PC-9 (cell line): Measurements from ENCODE around the gene RBFOX1. TPM values are rescaled to one million over a fixed set of nuclear protein-coding genes. Genes with fewer than 3 reads are reported as not detected.

Source experiments
- BruUV-seq: library from RNA; stranded (reverse); fragments of 400-500 nt; replicated peaks from 2 replicates; lab custom pipeline; 2021; lab: Mats Ljungman, UMichigan
- CTCF ChIA-PET: fragments of 300-600 bp; sonication (Branson Sonifier 250); formaldehyde crosslinking; loops from one replicate; lab custom pipeline; 2022; ENCODE audit warnings: antibody characterized with exemption; lab: Charles Lee
- POLR2A ChIA-PET: fragments of 300-600 bp; sonication (Branson Sonifier 250); formaldehyde crosslinking; loops from one replicate; lab custom pipeline; 2022; ENCODE audit warnings: antibody characterized with exemption; ENCODE audit not compliant: unreplicated experiment; lab: Charles Lee
- DNase-seq, 2 experiments: peaks; one replicate each; pipeline versions ENCODE4 v3.0.0 to v3.0.0-alpha.2; 2015 to 2022; ENCODE audit warnings: mixed read lengths in 1 of 2
- H2AFZ ChIP-seq: fragments of 200-600 bp; sonication (generic); 2 replicates; pipeline ENCODE4 v1.8.1; 2017; ENCODE audit warnings: antibody characterized with exemption
- H3F3A ChIP-seq: fragments of 200-600 bp; sonication (generic); 2 replicates; pipeline ENCODE4 v1.8.1; 2017; ENCODE audit warnings: antibody characterized with exemption, mild to moderate bottlenecking, low read depth; ENCODE audit not compliant: insufficient read depth
- H3K27ac ChIP-seq: fragments of 200-600 bp; sonication (generic); 2 replicates; pipeline ENCODE4 v1.6.1; 2016; ENCODE audit warnings: mixed run types
- H3K27me3 ChIP-seq: fragments of 200-600 bp; sonication (generic); 2 replicates; pipeline ENCODE4 v1.6.1; 2016; ENCODE audit warnings: low read depth, mixed run types; ENCODE audit not compliant: insufficient read depth
- H3K36me3 ChIP-seq: fragments of 200-600 bp; sonication (generic); 2 replicates; pipeline ENCODE4 v1.6.1; 2016; ENCODE audit warnings: low read depth, mixed run types
- H3K4me1 ChIP-seq: fragments of 200-600 bp; sonication (generic); replicated peaks from 2 replicates; pipeline ENCODE4 v1.6.1; 2016; ENCODE audit warnings: mixed run types; ENCODE audit not compliant: insufficient read depth
- H3K4me2 ChIP-seq: fragments of 200-600 bp; sonication (generic); 2 replicates; pipeline ENCODE4 v1.6.1; 2017; ENCODE audit warnings: mixed run types
- H3K4me3 ChIP-seq: fragments of 200-600 bp; sonication (generic); 2 replicates; pipeline ENCODE4 v1.6.1; 2016; ENCODE audit warnings: mixed run types
- H3K79me2 ChIP-seq: fragments of 200-600 bp; sonication (generic); 2 replicates; pipeline ENCODE4 v1.6.1; 2017; ENCODE audit warnings: low read depth, mixed run types
- H3K9me2 ChIP-seq: fragments of 200-600 bp; sonication (generic); 2 replicates; pipeline ENCODE4 v1.8.1; 2017; ENCODE audit warnings: mild to moderate bottlenecking; ENCODE audit not compliant: insufficient read depth
- H3K9me3 ChIP-seq: fragments of 200-600 bp; sonication (generic); 2 replicates; pipeline ENCODE4 v1.8.1; 2016; ENCODE audit warnings: low read depth; ENCODE audit not compliant: insufficient read depth
- H4K20me1 ChIP-seq: fragments of 200-600 bp; sonication (generic); 2 replicates; pipeline ENCODE4 v1.8.1; 2017; ENCODE audit not compliant: insufficient read depth
- CTCF ChIP-seq: fragments of 200-600 bp; sonication (generic); conservative IDR thresholded peaks from 2 replicates; pipeline ENCODE4 v1.6.1; 2017; ENCODE audit warnings: mixed run types, antibody characterized with exemption, mild to moderate bottlenecking, moderate library complexity
- EZH2 ChIP-seq: fragments of 200-600 bp; sonication (generic); IDR thresholded peaks from 2 replicates; pipeline ENCODE4 v1.8.0; 2017; ENCODE audit warnings: antibody characterized with exemption, low read depth
- intact Hi-C: fragments of 100-400 bp; cut with micrococcal nuclease; formaldehyde crosslinking; loops from one replicate; pipeline ENCODE4 v1.10.0; 2022; ENCODE audit not compliant: unreplicated experiment
- total RNA-seq: library from RNA; stranded (reverse); gene quantifications from 2 replicates; pipeline ENCODE4 v1.2.3, GENCODE V29; 2021

RBFOX1 gene
- total RNA-seq, 1 experiment from 2014 or later: not detected

DNA sequence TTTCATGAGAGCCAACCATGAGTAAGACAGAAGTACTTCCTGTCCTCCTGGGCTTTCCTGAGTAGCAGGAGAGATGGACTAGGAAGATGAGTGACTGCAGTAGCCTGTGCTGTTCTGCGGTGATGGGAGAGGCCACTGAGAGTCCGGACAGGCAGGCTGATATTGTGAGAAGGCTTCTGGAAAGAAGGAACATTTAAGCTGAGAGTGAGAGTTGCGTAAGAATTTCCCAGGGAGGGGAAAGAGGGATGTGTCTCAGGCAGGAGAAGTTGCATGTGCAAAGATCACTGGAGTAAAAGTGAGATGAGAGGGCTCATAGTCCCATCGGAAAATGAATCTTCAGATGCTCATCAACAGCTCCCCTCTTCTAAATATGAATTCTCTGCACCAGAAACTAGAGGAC lies 258.3 kb downstream of the RBFOX1 start:
- no peaks in the 10 kb centered on the region for H4K20me1 ChIP-seq
- no peaks in the 10 kb centered on the region for H3K9me3 ChIP-seq
- H3K4me3 ChIP-seq: no peak overlapping the region
- ChIA-PET CTCF (no interaction called here), POLR2A (no interaction called here)
- H3K79me2 ChIP-seq: no peaks in the 10 kb centered on the region
- H3K4me1 ChIP-seq: no peaks in the 10 kb centered on the region
- H3F3A ChIP-seq: no peaks in the 10 kb centered on the region
- no peak overlapping the region for H2AFZ ChIP-seq
- no TSS peak for BruUV-seq
- intact Hi-C loops: no loop called here
- H3K27me3 ChIP-seq: peaks cover 11% of the 10 kb centered on the region; the same call in 1 of the 2 replicates
- no peaks in the 10 kb centered on the region for H3K36me3 ChIP-seq
- no peak for DNase-seq
- no peak overlapping the region for H3K4me2 ChIP-seq
- H3K9me2 ChIP-seq: no peaks in the 10 kb centered on the region
- TF ChIP-seq EZH2 (no peak), CTCF (no peak)
- no peak overlapping the region for H3K27ac ChIP-seq

DNA sequence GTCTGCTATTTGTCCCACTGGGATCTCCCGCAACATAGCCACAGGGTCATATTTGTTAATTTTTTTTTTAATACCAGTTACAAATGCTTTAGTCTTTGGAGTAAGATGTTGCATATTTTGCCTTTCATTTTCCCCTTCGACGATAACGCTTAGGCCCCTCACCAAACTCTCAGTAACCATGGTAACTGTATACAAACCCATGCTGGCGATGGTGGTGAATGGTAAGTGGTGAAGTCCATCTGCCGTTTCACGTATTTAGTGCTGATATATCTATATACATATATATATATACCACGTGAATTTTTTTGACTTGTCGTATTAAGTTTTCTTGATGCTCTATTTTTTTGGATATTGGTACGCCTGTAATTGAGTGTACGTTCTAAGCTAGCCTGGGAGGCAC lies 263.7 kb downstream of the RBFOX1 start:
- Histone ChIP-seq H3K27ac (no peak overlapping the region), H3F3A (no peaks in the 10 kb centered on the region), H4K20me1 (no peaks in the 10 kb centered on the region), H3K4me3 (no peak overlapping the region), H3K4me2 (no peak overlapping the region), H3K79me2 (no peaks in the 10 kb centered on the region), H2AFZ (no peak overlapping the region), H3K27me3 (peaks cover 8% of the 10 kb centered on the region; the same call in 1 of the 2 replicates), H3K9me3 (no peaks in the 10 kb centered on the region), H3K4me1 (no peaks in the 10 kb centered on the region), H3K9me2 (no peaks in the 10 kb centered on the region), H3K36me3 (no peaks in the 10 kb centered on the region)
- no peak for TF ChIP-seq CTCF
- TF ChIP-seq EZH2: no peak
- POLR2A ChIA-PET: no interaction called here
- BruUV-seq: no TSS peak
- CTCF ChIA-PET: no interaction called here
- intact Hi-C loops: no loop called here
- no peak for DNase-seq

- Histone ChIP-seq H3K79me2 (no peaks in the 10 kb centered on the region), H4K20me1 (no peaks in the 10 kb centered on the region), H3K9me2 (no peaks in the 10 kb centered on the region), H3K4me3 (no peak overlapping the region), H3K4me1 (no peaks in the 10 kb centered on the region), H3K36me3 (no peaks in the 10 kb centered on the region), H3K27ac (no peak overlapping the region), H3K9me3 (no peaks in the 10 kb centered on the region), H3K4me2 (no peak overlapping the region), H3K27me3 (peaks cover 8% of the 10 kb centered on the region; the same call in 1 of the 2 replicates), H2AFZ (no peak overlapping the region), H3F3A (no peaks in the 10 kb centered on the region)
- intact Hi-C loops: no loop called here
- CTCF ChIA-PET: no interaction called here
- no peak for DNase-seq
- POLR2A ChIA-PET: no interaction called here
- BruUV-seq: no TSS peak
- no peak for TF ChIP-seq CTCF
- TF ChIP-seq EZH2: no peak
Observed at GRCh38 chr16:7597677-7598076, 265.0 kb downstream of the RBFOX1 start.
